ENCODE results near the gene FAH. TPM values are rescaled to one million over a fixed set of nuclear protein-coding genes. Genes with fewer than 3 reads are reported as not detected.

FAH gene
- total RNA-seq, 1 experiment from 2014 or later = 25.3 TPM

GRCh38 chr15:80172401-80172800, 19.6 kb downstream of the FAH start:
- intact Hi-C loops (cut with micrococcal nuclease) = loop anchor here (2.0 to 10.0 kb wide), 3 partner anchors 112 to 275 kb away; partner anchors contain the start of gene MTHFS
- peaks cover 46% of the 10 kb centered on the region for H3K4me1 Mint-ChIP-seq (ENCODE audit: insufficient read depth, unreplicated experiment)
- H3K36me3 Mint-ChIP-seq (ENCODE audit: insufficient read depth, unreplicated experiment) = peaks cover 20% of the 10 kb centered on the region
- BruUV-seq (replicated peaks) = no TSS peak
- no peak overlapping the region for H3K27ac Mint-ChIP-seq (ENCODE audit: low read depth, unreplicated experiment)
- CTCF ChIA-PET = interaction anchor here (0.6 to 3.5 kb wide), 17 partner anchors 9 to 832 kb away, joined by 3 to 13 read pairs (median 3); partner anchors contain the start of gene ZFAND6
- no peaks in the 10 kb centered on the region for H3K9me3 Mint-ChIP-seq (ENCODE audit: unreplicated experiment)
- no peak for DNase-seq (ENCODE audit: unreplicated experiment)
- TF ChIP-seq CTCF (IDR thresholded peaks at IDR 0.05; ENCODE audit: unreplicated experiment) = no peak
- H3K27me3 Mint-ChIP-seq (ENCODE audit: insufficient read depth, unreplicated experiment) = no peaks in the 10 kb centered on the region
- H3K4me3 Mint-ChIP-seq (ENCODE audit: unreplicated experiment) = no peak overlapping the region
- POLR2A ChIA-PET = interaction anchor here (0.6 to 3.8 kb wide), 7 partner anchors 15 to 319 kb away, joined by 4 to 35 read pairs (median 5); partner anchors contain the start of gene ZFAND6

GRCh38 chr15:80173022-80173759, 20.4 kb downstream of the FAH start:
- H3K36me3 Mint-ChIP-seq (ENCODE audit: insufficient read depth, unreplicated experiment) = peaks cover 22% of the 10 kb centered on the region
- peak; percentile 87 for TF ChIP-seq CTCF (IDR thresholded peaks at IDR 0.05; ENCODE audit: unreplicated experiment)
- no TSS peak for BruUV-seq (replicated peaks)
- H3K9me3 Mint-ChIP-seq (ENCODE audit: unreplicated experiment) = no peaks in the 10 kb centered on the region
- peak; percentile 97 for DNase-seq (ENCODE audit: unreplicated experiment)
- H3K4me1 Mint-ChIP-seq (ENCODE audit: insufficient read depth, unreplicated experiment) = peaks cover 46% of the 10 kb centered on the region
- no peaks in the 10 kb centered on the region for H3K27me3 Mint-ChIP-seq (ENCODE audit: insufficient read depth, unreplicated experiment)
- no peak overlapping the region for H3K27ac Mint-ChIP-seq (ENCODE audit: low read depth, unreplicated experiment)
- intact Hi-C loops (cut with micrococcal nuclease) = loop anchor here (1.0 to 10.0 kb wide), 5 partner anchors 112 to 320 kb away; partner anchors contain the start of gene MTHFS
- ChIA-PET CTCF (interaction anchor here (0.6 to 3.5 kb wide), 18 partner anchors 10 to 833 kb away, joined by 3 to 13 read pairs (median 3); partner anchors contain the start of gene ZFAND6), POLR2A (interaction anchor here (0.6 to 3.8 kb wide), 13 partner anchors 10 to 361 kb away, joined by 3 to 35 read pairs (median 5); partner anchors contain the start of gene ZFAND6)
- no peak overlapping the region for H3K4me3 Mint-ChIP-seq (ENCODE audit: unreplicated experiment)

- intact Hi-C loops (cut with micrococcal nuclease) = loop anchor here (5.0 to 10.0 kb wide), 2 partner anchors 141 to 277 kb away; partner anchors contain the start of gene MTHFS
- peak overlapping the region; percentile 9 for H3K4me3 Mint-ChIP-seq (ENCODE audit: unreplicated experiment)
- CTCF ChIA-PET = interaction anchor here (0.5 to 3.5 kb wide), 18 partner anchors 11 to 1476 kb away, joined by 3 to 13 read pairs (median 3); partner anchors contain the start of gene ZFAND6
These were observed 21.4 kb downstream of the FAH start for GRCh38 chr15:80174017-80174746.

More at GRCh38 chr15:80174017-80174746, 21.4 kb downstream of the FAH start:
- no TSS peak for BruUV-seq (replicated peaks)
- Mint-ChIP-seq H3K27me3 (ENCODE audit: insufficient read depth, unreplicated experiment) (no peaks in the 10 kb centered on the region), H3K9me3 (ENCODE audit: unreplicated experiment) (no peaks in the 10 kb centered on the region), H3K4me1 (ENCODE audit: insufficient read depth, unreplicated experiment) (peaks cover 51% of the 10 kb centered on the region), H3K27ac (ENCODE audit: low read depth, unreplicated experiment) (peak overlapping the region; percentile 17), H3K36me3 (ENCODE audit: insufficient read depth, unreplicated experiment) (peaks cover 27% of the 10 kb centered on the region)
- peak; percentile 84 for DNase-seq (ENCODE audit: unreplicated experiment)
- no peak for TF ChIP-seq CTCF (IDR thresholded peaks at IDR 0.05; ENCODE audit: unreplicated experiment)
- POLR2A ChIA-PET = interaction anchor here (0.7 to 3.8 kb wide), 10 partner anchors 11 to 362 kb away, joined by 3 to 35 read pairs (median 5); partner anchors contain the start of gene ZFAND6
